ENCODE results near the gene IGFBP2. TPM values are rescaled to one million over a fixed set of nuclear protein-coding genes. Genes with fewer than 3 reads are reported as not detected.

Gene IGFBP2
- total and polyA plus RNA-seq, 7 donors = 8.2 to 33.2 (median 12.8) TPM

DNA sequence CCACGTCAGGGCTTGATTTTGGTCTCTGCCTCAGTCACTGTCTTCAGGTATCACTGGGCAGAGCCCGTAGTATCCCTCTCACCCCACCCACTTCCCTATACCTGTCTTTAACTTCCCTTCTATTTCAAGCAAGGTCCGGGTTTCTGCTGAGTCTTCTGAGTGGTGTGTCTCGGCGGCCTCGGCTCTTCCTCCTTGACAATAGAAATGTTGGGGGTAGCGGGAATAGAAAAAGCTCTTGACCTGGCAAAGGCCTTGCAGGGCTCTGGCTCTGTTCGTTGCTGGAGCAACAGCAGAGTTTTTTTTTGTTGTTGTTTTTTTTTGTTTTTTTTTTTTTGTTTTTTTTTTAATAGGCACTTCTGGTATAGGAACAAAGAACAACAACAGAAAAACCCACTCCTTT is 78.1 kb downstream of the IGFBP2 start:
- H3K4me1 ChIP-seq = peaks cover 7% of the 10 kb centered on the region
- 77 to 79% (median 79%) methylated on average over 8 of the region's 8 CpGs for WGBS, 3 donors
- intact Hi-C loops (cut with DNase I) = no loop called here
- peak overlapping the region; percentile 46 for H3K27ac ChIP-seq
- H3K27me3 ChIP-seq (ENCODE audit: insufficient read depth in 3 of 3, low read length in 2 of 3) = no peaks in the 10 kb centered on the region
- no peaks in the 10 kb centered on the region for H3K36me3 ChIP-seq (ENCODE audit: insufficient read depth in 1 of 2, low read depth in 1 of 2)
- DNase-seq (no peak), ATAC-seq (no peak)
- TF ChIP-seq, protein P1, sequence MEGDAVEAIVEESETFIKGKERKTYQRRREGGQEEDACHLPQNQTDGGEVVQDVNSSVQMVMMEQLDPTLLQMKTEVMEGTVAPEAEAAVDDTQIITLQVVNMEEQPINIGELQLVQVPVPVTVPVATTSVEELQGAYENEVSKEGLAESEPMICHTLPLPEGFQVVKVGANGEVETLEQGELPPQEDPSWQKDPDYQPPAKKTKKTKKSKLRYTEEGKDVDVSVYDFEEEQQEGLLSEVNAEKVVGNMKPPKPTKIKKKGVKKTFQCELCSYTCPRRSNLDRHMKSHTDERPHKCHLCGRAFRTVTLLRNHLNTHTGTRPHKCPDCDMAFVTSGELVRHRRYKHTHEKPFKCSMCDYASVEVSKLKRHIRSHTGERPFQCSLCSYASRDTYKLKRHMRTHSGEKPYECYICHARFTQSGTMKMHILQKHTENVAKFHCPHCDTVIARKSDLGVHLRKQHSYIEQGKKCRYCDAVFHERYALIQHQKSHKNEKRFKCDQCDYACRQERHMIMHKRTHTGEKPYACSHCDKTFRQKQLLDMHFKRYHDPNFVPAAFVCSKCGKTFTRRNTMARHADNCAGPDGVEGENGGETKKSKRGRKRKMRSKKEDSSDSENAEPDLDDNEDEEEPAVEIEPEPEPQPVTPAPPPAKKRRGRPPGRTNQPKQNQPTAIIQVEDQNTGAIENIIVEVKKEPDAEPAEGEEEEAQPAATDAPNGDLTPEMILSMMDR (IDR thresholded peaks at IDR 0.05) = no peak
- H3K4me3 ChIP-seq = no peak overlapping the region
- H3K9me3 ChIP-seq = no peaks in the 10 kb centered on the region

DNA sequence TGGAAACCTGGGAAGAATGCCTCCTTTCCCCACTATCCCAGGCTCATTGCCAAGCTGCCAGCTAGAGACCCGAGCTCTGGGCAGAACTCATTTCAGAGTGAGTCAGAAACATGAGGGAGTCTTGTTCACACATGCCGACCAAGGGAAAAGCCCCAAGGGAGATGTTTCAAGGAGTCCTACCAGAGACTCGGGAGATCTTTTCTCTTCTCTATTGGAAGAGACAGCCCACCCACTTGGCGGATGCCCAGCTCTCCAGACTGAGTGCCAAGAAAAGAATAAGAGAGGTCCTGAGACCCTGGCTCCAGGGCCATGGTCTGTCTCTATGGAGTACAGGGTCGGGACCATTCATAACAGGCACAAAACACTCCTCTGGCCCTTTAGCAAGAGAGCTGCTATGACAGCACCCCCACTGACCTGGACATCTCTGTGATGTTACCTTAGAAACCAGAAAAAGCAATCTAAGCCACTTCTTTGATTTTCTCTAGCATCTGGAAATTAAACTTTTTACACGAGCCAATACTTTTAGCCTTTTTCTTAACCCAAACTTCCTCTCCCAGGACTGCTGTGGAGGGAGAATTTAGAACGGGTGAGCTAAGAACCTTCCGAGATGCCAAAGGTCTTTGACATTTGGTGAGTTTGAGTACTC is 80.6 kb downstream of the IGFBP2 start:
- Histone ChIP-seq H3K9me3 (no peaks in the 10 kb centered on the region), H3K36me3 (ENCODE audit: insufficient read depth in 1 of 2, low read depth in 1 of 2) (no peaks in the 10 kb centered on the region), H3K27ac (peak overlapping the region; percentile 28), H3K4me3 (no peak overlapping the region), H3K27me3 (ENCODE audit: insufficient read depth in 3 of 3, low read length in 2 of 3) (no peaks in the 10 kb centered on the region), H3K4me1 (peaks cover 7% of the 10 kb centered on the region)
- peak; percentile 44 to 74 for DNase-seq
- TF ChIP-seq, protein P1 (IDR thresholded peaks at IDR 0.05) = no peak
- intact Hi-C loops (cut with DNase I) = no loop called here
- peak in 3 of 4 donors; percentile 22 to 54 (median 31) for ATAC-seq
- WGBS, 3 donors = 60 to 71% (median 61%) methylated on average over 8 of the region's 8 CpGs

Other genes with a start within 250 kb of the IGFBP2 start
- gene SMARCAL1, start 220.9 kb upstream of the IGFBP2 start, total RNA-seq = 10 to 100 TPM in 2 of 4 donors, 1 to 10 TPM in 2; 8.3 to 15.2 (median 10.8) TPM
- gene SMARCAL1, start 220.9 kb upstream of the IGFBP2 start, polyA plus RNA-seq = 10 to 100 TPM in 2 of 3 donors, 1 to 10 TPM in 1; 7.9 to 18.3 (median 11.4) TPM
- 1,000 to 10,000 TPM; 2,701 to 3,343 (median 3,007) TPM for gene RPL37A, start 134.6 kb upstream of the IGFBP2 start, total RNA-seq
- gene RPL37A, start 134.6 kb upstream of the IGFBP2 start, polyA plus RNA-seq = 1,000 to 10,000 TPM; 4,667 to 6,936 (median 5,431) TPM
- 100 to 1,000 TPM; 216 to 451 (median 286) TPM for gene IGFBP5, start 62.1 kb downstream of the IGFBP2 start, total RNA-seq
- gene IGFBP5, start 62.1 kb downstream of the IGFBP2 start, polyA plus RNA-seq = 100 to 1,000 TPM in 1 of 3 donors, 10 to 100 TPM in 2; 44.9 to 210 (median 56.1) TPM
- gene TNP1, start 226.6 kb downstream of the IGFBP2 start, total RNA-seq = not detected
- not detected for gene TNP1, start 226.6 kb downstream of the IGFBP2 start, polyA plus RNA-seq

Data from psoas muscle (tissue), 8 donors.